ENCODE measurements around the gene MYLK2. TPM values are rescaled to one million over a fixed set of nuclear protein-coding genes. Genes with fewer than 3 reads are reported as not detected.
"Not testable (repeated sequence)": the region's sequence is repeated elsewhere in the genome, so short reads cannot be mapped to it uniquely, and the experiment has no call there.

Gene MYLK2
- total and polyA plus RNA-seq, 2 of the 4 experiments (the other 2 are of a cell fraction): 0.18 to 0.27 TPM

DNA sequence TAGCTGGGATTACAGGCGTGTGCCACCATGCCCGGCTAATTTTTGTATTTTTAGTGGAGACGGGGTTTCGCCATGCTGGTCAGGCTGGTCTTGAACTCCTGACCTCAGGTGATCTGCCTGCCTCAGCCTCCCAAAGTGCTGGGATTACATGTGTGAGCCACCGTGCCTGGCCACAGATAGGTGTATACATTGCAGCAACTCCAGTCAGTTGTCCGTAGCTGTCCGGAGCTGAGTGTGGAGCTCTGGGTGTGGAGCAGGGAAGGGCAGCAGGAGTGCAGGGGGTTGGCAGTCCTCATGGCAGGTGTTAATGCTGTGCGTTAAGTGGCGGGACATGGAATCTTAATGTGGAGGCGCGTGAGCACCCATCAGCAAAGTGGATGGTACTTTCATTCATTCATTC lies 8.9 kb downstream of the MYLK2 start:
- H2BK120ac ChIP-seq (ENCODE audit: low read depth, low read length); H3K18ac ChIP-seq (ENCODE audit: low read depth, low read length); H2AFZ ChIP-seq (replicated peaks; ENCODE audit: low read length, poor library complexity); BruUV-seq (replicated peaks); H2AK5ac ChIP-seq (ENCODE audit: low read depth, low read length); H3K9ac ChIP-seq (ENCODE audit: low read depth, low read length); H3K4me2 ChIP-seq (ENCODE audit: low read depth, low read length); H3K4me3 ChIP-seq (ENCODE audit: insufficient read depth, low read depth, low read length); dilution Hi-C loops (cut with HindIII; ENCODE audit: low sequenced_read_pairs, unreplicated experiment); H4K20me1 ChIP-seq (ENCODE audit: insufficient read depth, low read length); H3K23ac ChIP-seq (ENCODE audit: low read depth, low read length); CTCF ChIA-PET; H4K8ac ChIP-seq (ENCODE audit: low read depth in 2 of 2, low read length in 2 of 2); H3K14ac ChIP-seq (replicated peaks; ENCODE audit: low read depth, low read length); H2AK9ac ChIP-seq (replicated peaks; ENCODE audit: low read depth, low read length, poor library complexity); DNase-seq; ATAC-seq (ENCODE audit: low read depth); H3K27me3 ChIP-seq (ENCODE audit: control insufficient read depth, insufficient read depth, low read length); H3K27ac ChIP-seq (ENCODE audit: insufficient read depth, low read length); POLR2A ChIA-PET (ENCODE audit: unreplicated experiment); H4K5ac ChIP-seq (ENCODE audit: low read depth, low read length); H3K9me1 ChIP-seq (ENCODE audit: insufficient read depth, low read length); H3K36me3 ChIP-seq (ENCODE audit: control insufficient read depth, insufficient read depth, low read length); H3K56ac ChIP-seq (ENCODE audit: extremely low read depth, insufficient read depth, low read length); H4K91ac ChIP-seq (ENCODE audit: insufficient read depth, low read depth, low read length); H3K4ac ChIP-seq (ENCODE audit: low read depth, low read length); H3K9me3 ChIP-seq (ENCODE audit: control insufficient read depth, insufficient read depth, low read length); H3K4me1 ChIP-seq (ENCODE audit: control insufficient read depth, insufficient read depth, low read length); intact Hi-C loops (cut with micrococcal nuclease); H2BK15ac ChIP-seq (ENCODE audit: low read depth, low read length); H2BK20ac ChIP-seq (ENCODE audit: low read depth, low read length); H3K79me1 ChIP-seq (ENCODE audit: low read depth in 1 of 2, low read length in 2 of 2); H2BK5ac ChIP-seq (ENCODE audit: low read depth, low read length, poor library complexity, severe bottlenecking): not testable (repeated sequence)
- in situ Hi-C loops (cut with MboI; ENCODE audit: low sequenced_read_pairs): loop anchor here (10.0 to 25.0 kb wide), 3 partner anchors 127 to 834 kb away; partner anchors contain the start of genes C20orf203 and PDRG1
- 90% methylated on average over 5 of the region's 11 CpGs; no CpG with 5 or more reads in 1 of the 2 experiments for WGBS, 2 experiments (ENCODE audit: extremely low coverage in 2 of 2, insufficient read length in 1 of 2)

All from IMR-90 (cell line).